ENCODE measurements around the gene CSNK2A2.

CSNK2A2 gene

GRCh38 chr16:58200004-58200797 lies 2.3 kb upstream of the CSNK2A2 start:
- TF ChIP-seq CTCF (conservative IDR thresholded peaks at IDR 0.05; ENCODE audit: low read depth): no peak
- DNase-seq (ENCODE audit: low spot score): no peak
- no peak overlapping the region for H3K27ac ChIP-seq
- ChIA-PET POLR2A (ENCODE audit: low non-redundant PET) (no interaction called here), CTCF (interaction anchor here (0.6 to 0.7 kb wide), 2 partner anchors 23 to 70 kb away, joined by 3 to 4 read pairs; no protein-coding TSS in a partner anchor)

- no peak for TF ChIP-seq CTCF (conservative IDR thresholded peaks at IDR 0.05; ENCODE audit: low read depth)
- no peak overlapping the region for H3K27ac ChIP-seq
- ChIA-PET POLR2A (ENCODE audit: low non-redundant PET) (interaction anchor here (0.5 kb wide), 1 partner anchor 10 kb away, joined by 7 read pairs; no protein-coding TSS in a partner anchor), CTCF (interaction anchor here (0.5 to 1.0 kb wide), 4 partner anchors 11 to 45 kb away, joined by 3 read pairs; no protein-coding TSS in a partner anchor)
- no peak for DNase-seq (ENCODE audit: low spot score)
Observed at GRCh38 chr16:58198803-58199411, 1.0 kb upstream of the CSNK2A2 start.

- DNase-seq (ENCODE audit: low spot score): peak; percentile 23
- ChIA-PET CTCF (interaction anchor here (0.6 to 1.0 kb wide), 3 partner anchors 41 to 481 kb away, joined by 3 read pairs; no protein-coding TSS in a partner anchor), POLR2A (ENCODE audit: low non-redundant PET) (interaction anchor here (0.6 kb wide), 1 partner anchor 150 kb away, joined by 3 read pairs; no protein-coding TSS in a partner anchor)
- peak overlapping the region; percentile 55 for H3K27ac ChIP-seq
- no peak for TF ChIP-seq CTCF (conservative IDR thresholded peaks at IDR 0.05; ENCODE audit: low read depth)
Observed at GRCh38 chr16:58197314-58198012, 443 bp downstream of the CSNK2A2 start.

- DNase-seq (ENCODE audit: low spot score): peak; percentile 12
- ChIA-PET POLR2A (ENCODE audit: low non-redundant PET) (interaction anchor here (0.6 kb wide), 1 partner anchor 149 kb away, joined by 3 read pairs; no protein-coding TSS in a partner anchor), CTCF (interaction anchor here (0.6 to 0.7 kb wide), 2 partner anchors 315 to 481 kb away, joined by 3 read pairs; no protein-coding TSS in a partner anchor)
- peak overlapping the region; percentile 55 for H3K27ac ChIP-seq
- TF ChIP-seq CTCF (conservative IDR thresholded peaks at IDR 0.05; ENCODE audit: low read depth): no peak
Observed at GRCh38 chr16:58196898-58197313, 1.0 kb downstream of the CSNK2A2 start.

- no peak for DNase-seq (ENCODE audit: low spot score)
- ChIA-PET POLR2A (ENCODE audit: low non-redundant PET) (no interaction called here), CTCF (interaction anchor here (0.5 to 0.7 kb wide), 2 partner anchors 25 to 54 kb away, joined by 3 to 4 read pairs; no protein-coding TSS in a partner anchor)
- H3K27ac ChIP-seq: no peak overlapping the region
- TF ChIP-seq CTCF (conservative IDR thresholded peaks at IDR 0.05; ENCODE audit: low read depth): no peak
Observed at GRCh38 chr16:58195771-58196170, 2.1 kb downstream of the CSNK2A2 start.

GRCh38 chr16:58195344-58195743 lies 2.6 kb downstream of the CSNK2A2 start:
- TF ChIP-seq CTCF (conservative IDR thresholded peaks at IDR 0.05; ENCODE audit: low read depth): no peak
- ChIA-PET CTCF (interaction anchor here (0.5 to 0.7 kb wide), 3 partner anchors 18 to 53 kb away, joined by 3 to 7 read pairs (median 4); no protein-coding TSS in a partner anchor), POLR2A (ENCODE audit: low non-redundant PET) (no interaction called here)
- no peak overlapping the region for H3K27ac ChIP-seq
- no peak for DNase-seq (ENCODE audit: low spot score)
